ENCODE data around the gene SMAD1. TPM values are rescaled to one million over a fixed set of nuclear protein-coding genes. Genes with fewer than 3 reads are reported as not detected.
A peak's percentile ranks its signal among the peaks of the same experiment; 100 is the strongest.
"Not testable (repeated sequence)": the region's sequence is repeated elsewhere in the genome, so short reads cannot be mapped to it uniquely, and the experiment has no call there.

Gene SMAD1
- polyA plus RNA-seq, 4 donors: 62.1 to 69.4 (median 63.2) TPM

DNA sequence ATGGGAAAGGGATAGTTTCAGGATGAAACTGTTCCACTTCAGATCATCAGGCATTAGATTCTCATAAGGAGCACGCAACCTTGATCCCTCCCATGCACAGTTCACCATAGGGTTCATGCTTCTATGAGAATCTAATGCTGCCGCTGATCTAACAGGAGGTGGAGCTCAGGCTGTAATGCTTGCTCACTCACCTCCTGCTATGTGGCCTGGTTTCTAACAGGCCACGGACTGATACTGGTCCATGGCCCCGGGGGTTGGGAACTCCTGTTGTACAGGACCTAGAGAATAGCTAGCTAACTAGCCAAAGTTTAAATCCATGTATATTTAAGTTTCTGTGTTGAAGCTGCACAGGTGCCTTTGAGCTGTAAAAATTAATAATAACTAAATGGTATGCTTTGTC is 71.7 kb downstream of the SMAD1 start:
- DNase-seq (ENCODE audit: low read depth in 4 of 4, low spot score in 2 of 4): no peak

DNA sequence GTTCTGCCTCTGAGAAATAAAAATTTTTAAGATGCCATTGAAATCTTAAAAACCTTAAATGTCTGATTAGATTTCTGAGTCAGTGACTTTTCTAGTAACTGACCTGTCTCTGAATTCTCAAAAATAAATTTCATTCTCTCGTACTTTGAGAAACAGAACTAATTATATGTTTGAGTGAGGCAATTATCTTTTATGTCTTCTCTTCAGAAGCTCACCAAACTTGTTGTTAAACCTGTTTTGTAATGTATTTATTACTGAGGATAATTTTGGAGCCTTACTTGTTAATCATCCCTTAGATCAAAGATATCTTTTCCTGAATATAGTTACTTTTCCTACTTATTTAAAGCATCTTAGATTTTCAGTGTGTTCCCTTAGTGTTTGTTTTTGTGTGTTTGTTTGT is 73.0 kb downstream of the SMAD1 start:
- no peak for DNase-seq (ENCODE audit: low read depth in 4 of 4, low spot score in 2 of 4)

- DNase-seq (ENCODE audit: low read depth in 4 of 4, low spot score in 2 of 4): peak in 1 of 4 donors; percentile 31
Measured at GRCh38 chr4:145557720-145558119, 76.1 kb downstream of the SMAD1 start.

GRCh38 chr4:145563293-145563985 is 81.8 kb downstream of the SMAD1 start:
- DNase-seq (ENCODE audit: low read depth in 4 of 4, low spot score in 2 of 4): no peak

GRCh38 chr4:145564540-145564939 is 82.9 kb downstream of the SMAD1 start:
- no peak for DNase-seq (ENCODE audit: low read depth in 4 of 4, low spot score in 2 of 4)

DNA sequence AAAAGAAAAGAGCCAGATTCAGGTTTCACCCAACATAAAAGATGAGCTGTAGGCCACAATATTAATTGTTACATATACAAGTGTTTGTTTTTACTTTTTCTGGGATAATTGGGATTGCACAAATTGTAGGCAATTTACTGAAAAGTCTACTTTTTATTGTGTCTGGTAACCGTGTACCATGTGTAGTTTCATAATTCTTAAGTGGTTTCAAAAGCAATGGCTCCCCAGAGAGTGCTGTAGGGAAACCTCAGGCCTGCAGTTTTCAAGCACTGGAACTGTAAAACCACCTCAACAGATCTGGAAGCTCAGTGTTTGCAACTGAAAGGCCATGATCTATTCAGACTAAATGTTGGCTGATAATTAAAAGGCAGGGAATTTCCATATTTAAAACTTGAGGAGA is 83.7 kb downstream of the SMAD1 start:
- no peak for DNase-seq (ENCODE audit: low read depth in 4 of 4, low spot score in 2 of 4)

DNA sequence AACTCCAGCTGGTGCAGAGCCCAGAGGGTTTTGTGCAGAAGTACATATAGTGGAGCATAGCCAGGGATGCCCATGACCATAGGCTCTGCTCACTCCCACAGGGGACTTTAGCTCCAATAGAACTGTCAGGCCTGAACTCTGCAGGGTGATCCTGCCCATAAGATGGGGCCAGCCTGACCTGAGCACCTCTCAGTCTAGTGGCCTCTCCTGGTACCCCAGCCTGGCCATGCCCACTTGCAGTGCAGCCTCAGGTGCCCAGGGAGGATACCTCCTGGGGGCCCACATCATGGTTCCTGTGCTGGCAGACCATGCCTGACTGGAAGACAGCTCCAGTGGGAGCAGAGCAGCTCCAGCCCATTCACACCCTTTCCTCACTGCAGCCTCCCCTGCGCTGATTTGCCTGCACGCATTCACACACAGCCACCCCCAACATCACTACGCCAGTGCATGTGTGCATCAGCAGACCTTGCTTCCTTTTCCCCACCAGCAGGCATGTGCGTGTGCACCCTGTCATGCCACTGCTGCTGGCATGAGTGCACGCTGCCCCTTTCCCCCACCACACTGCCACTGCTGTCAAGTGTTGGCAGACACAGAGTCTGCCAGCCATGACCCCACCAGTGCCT is 84.5 kb downstream of the SMAD1 start:
- no peak for DNase-seq (ENCODE audit: low read depth in 4 of 4, low spot score in 2 of 4)

DNA sequence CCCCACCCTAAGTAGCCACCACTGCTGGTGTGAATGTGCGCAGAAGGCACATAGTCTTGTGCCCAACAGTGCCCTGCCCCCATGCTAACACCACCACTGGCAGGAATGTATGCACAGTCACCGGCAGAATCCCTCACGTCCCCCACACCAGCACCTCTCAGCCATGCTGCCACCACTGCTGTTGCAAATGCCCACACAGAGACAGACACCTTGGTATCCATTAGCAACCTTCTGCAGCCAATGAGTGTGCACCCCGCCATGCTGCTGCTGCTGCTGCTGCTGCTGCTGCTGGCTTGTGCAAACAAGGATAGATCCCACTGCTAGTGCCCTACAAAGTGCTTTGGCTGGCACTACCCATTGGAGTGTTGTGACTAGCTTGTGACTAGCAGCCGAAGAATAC is 85.1 kb downstream of the SMAD1 start:
- DNase-seq (ENCODE audit: low read depth in 4 of 4, low spot score in 2 of 4): no peak

GRCh38 chr4:145567516-145567915 is 85.9 kb downstream of the SMAD1 start:
- DNase-seq (ENCODE audit: low read depth in 4 of 4, low spot score in 2 of 4): no peak

DNA sequence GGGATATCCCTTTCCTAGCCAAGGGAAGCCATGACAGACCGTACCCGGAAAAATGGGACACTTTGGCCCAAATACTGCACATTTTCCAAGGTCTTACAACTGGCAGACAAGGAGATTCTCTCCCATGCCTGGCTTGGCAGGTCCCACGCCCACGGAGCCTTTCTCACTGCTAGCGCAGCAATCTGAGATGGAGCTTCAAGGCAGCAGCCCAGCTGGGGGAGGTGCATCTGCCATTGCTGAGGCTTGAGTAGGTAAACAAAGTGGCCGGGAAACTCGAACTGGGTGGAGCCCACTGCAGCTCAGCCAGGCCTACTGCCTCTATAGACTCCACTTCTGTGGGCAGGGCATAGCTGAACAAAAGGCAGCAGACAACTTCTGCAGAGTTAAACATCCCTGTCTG is 92.9 kb downstream of the SMAD1 start:
- DNase-seq (ENCODE audit: low read depth in 4 of 4, low spot score in 2 of 4): not testable (repeated sequence)

DNA sequence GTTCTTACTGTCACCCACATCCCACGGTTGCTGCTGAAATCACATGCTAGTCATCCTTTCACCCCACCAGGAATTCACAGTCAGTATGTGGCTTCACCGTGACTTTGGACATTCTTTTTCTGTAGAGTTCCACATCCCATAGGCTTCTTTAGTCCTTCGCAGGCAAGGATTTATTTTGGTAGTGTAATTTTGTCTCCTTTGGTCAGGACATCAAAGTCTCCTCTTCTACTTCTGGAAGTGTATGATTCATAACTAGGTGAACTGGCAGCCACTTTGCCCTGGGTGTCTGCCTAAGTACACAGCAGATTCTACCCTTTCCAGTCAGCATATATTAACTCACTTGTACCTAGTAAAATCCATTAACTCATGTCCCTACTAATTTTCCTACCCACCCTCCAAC is 99.3 kb downstream of the SMAD1 start:
- DNase-seq (ENCODE audit: low read depth in 4 of 4, low spot score in 2 of 4): no peak

- DNase-seq (ENCODE audit: low read depth in 4 of 4, low spot score in 2 of 4): no peak
Measured at GRCh38 chr4:145583191-145584055, 101.8 kb downstream of the SMAD1 start.

DNA sequence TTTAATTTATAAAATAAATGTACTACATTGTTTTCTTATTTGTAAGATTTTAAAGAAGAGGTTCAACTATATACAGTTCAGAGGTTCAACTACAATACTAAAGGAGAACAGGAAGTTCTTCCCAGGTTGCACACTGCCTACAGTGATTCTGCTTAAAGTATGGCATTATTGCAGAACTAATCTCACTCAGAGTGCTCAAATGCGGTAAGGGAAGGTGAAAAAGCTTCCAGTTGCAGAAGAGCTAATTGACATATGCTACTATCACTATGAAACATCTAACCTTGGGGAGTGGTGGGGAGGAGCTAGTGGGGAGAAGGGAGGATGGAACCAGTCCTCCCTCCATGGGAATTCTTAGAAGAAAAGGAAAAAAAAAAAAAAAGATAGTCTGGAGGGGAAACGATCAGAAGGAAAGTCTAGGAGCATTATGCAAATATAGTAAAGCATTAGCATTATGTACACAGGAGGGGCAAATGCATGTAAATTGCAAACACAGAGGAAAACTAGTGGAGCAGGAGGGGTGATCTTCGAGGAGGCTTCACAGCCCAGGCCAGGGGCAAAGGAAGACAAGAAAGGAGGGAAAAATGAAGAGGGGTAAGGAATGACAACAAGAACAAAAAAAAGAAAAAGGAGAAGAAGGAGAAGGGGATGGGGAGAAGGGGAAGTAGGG is 105.6 kb downstream of the SMAD1 start:
- no peak for DNase-seq (ENCODE audit: low read depth in 4 of 4, low spot score in 2 of 4)

DNA sequence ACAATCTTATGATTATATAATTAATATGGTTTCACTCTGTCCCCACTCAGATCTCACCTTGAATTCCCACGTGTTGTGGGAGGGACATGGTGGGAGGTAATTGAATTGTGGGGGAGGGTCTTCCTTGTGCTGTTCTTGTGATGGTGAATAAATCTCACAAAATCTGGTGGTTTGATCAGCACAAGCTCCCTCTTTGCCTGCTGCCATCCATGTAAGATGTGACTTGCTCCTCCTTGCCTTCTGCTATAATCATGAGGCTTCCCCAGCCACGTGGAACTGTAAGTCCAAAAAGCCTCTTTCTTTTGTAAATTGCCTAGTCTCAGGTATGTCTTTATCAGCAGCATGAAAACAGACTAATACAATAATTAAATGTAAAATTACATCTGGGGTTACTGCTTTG is 107.7 kb downstream of the SMAD1 start:
- not testable (repeated sequence) for DNase-seq (ENCODE audit: low read depth in 4 of 4, low spot score in 2 of 4)

GRCh38 chr4:145589916-145590702 is 108.5 kb downstream of the SMAD1 start:
- DNase-seq (ENCODE audit: low read depth in 4 of 4, low spot score in 2 of 4): no peak

DNA sequence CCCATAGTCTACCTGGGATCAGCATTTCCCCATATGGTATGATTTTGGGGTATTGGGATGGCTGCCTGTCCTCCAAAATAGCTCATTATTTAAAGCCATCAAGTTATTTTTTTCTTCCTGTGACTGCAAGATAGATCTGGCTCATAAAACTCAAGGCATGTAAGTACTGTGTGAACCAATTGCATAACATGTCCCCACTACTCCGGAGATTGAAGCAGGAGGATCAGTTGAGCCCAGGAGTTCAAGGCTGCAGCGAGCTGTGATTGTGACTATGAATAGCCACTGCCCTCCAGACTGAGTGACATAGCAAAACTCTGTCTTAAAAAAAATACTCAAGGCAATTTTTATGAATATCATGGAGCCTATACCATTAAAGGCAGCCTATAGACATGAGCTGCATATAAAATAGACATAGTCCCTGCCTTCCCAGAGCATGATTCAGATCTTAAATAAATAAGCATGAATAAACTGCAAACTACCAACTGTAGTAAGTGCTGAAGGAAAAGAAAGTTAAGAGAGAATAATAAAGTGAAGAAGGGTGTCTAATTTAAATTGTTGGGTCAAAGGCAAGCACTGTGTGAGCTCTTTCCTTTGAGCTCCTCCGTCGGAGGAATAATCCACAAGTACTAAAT is 120.6 kb downstream of the SMAD1 start:
- no peak for DNase-seq (ENCODE audit: low read depth in 4 of 4, low spot score in 2 of 4)

- no peak for DNase-seq (ENCODE audit: low read depth in 4 of 4, low spot score in 2 of 4)
Measured at GRCh38 chr4:145605941-145606340, 124.3 kb downstream of the SMAD1 start.
